Tibial nerve (tissue), 4 donors: ENCODE data around the gene ZC3H10.

Source experiments
- CTCF ChIP-seq, 5 experiments: fragments of 200-600 bp in 3 of 5; fragments of 450-650 bp in 2 of 5; sonication (generic) in 3 of 5; IDR thresholded peaks; one replicate each; pipeline ENCODE4 v1.5.1; 2016 to 2019; ENCODE audit warnings: antibody characterized with exemption in 5 of 5, mild to moderate bottlenecking in 3 of 5, moderate library complexity in 2 of 5
- EP300 ChIP-seq, 2 donors: sonication (generic); formaldehyde crosslinking; IDR thresholded peaks; one replicate each; pipeline ENCODE4 v1.6.1; 2017; ENCODE audit warnings: antibody characterized with exemption in 2 of 2, mild to moderate bottlenecking in 1 of 2
- POLR2A ChIP-seq, 2 donors: fragments of 450-650 bp; IDR thresholded peaks; one replicate each; pipeline ENCODE4 v1.6.1; 2017; ENCODE audit warnings: antibody characterized with exemption in 2 of 2, mild to moderate bottlenecking in 2 of 2, moderate library complexity in 2 of 2

- peak; percentile 55 to 81 (median 60) for TF ChIP-seq CTCF (IDR thresholded peaks at IDR 0.05)
- peak in 1 of 2 donors; percentile 15 for TF ChIP-seq POLR2A (IDR thresholded peaks at IDR 0.05)
- TF ChIP-seq EP300 (IDR thresholded peaks at IDR 0.05), result no peak
Measured at GRCh38 chr12:56157201-56158028, 39.3 kb downstream of the ZC3H10 start.
